ENCODE results near the gene PCDHGA11.

DNA sequence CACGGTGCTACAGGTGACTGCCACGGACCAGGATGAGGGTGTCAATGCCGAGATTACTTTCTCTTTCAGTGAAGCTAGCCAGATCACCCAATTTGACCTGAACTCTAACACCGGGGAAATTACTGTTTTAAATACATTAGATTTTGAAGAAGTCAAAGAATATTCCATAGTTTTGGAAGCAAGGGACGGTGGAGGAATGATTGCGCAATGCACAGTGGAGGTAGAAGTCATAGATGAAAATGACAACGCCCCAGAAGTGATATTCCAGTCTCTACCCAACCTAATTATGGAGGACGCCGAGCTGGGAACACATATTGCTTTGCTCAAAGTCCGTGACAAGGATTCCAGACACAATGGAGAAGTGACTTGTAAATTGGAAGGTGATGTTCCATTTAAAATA is 32.2 kb upstream of the PCDHGA11 start:
- TF ChIP-seq CTCF (IDR thresholded peaks at IDR 0.05) = no peak
- TF ChIP-seq POLR2A (IDR thresholded peaks at IDR 0.05) = no peak
